Fibroblast of lung (primary cell): ENCODE results near the gene CHIT1. TPM values are rescaled to one million over a fixed set of nuclear protein-coding genes. Genes with fewer than 3 reads are reported as not detected.
A peak's percentile ranks its signal among the peaks of the same experiment; 100 is the strongest.

Experiments
- DNase-seq, 2 donors: peaks; one replicate each; pipeline versions ENCODE4 v3.0.0 to v3.0.0-alpha.2; 2010; ENCODE audit warnings: low read depth in 2 of 2
- H2AFZ ChIP-seq: 2 replicates; pipeline ENCODE4 v1.5.1; 2012; ENCODE audit warnings: low read length, control low read depth, inconsistent platforms
- H3K27ac ChIP-seq: 2 replicates; pipeline ENCODE4 v1.5.1; 2011; ENCODE audit warnings: low read length, control low read depth; ENCODE audit not compliant: insufficient read depth
- H3K27me3 ChIP-seq: 2 replicates; pipeline ENCODE4 v1.5.1; 2011; ENCODE audit warnings: mild to moderate bottlenecking, low read length; ENCODE audit not compliant: control insufficient read depth, insufficient read depth
- H3K36me3 ChIP-seq: 2 replicates; pipeline ENCODE4 v1.5.1; 2011; ENCODE audit warnings: low read length; ENCODE audit not compliant: control insufficient read depth, insufficient read depth
- H3K4me1 ChIP-seq: 2 replicates; pipeline ENCODE4 v1.5.1; 2011; ENCODE audit warnings: low read length; ENCODE audit not compliant: control insufficient read depth, insufficient read depth; ENCODE audit errors: extremely low read depth
- H3K4me2 ChIP-seq: 2 replicates; pipeline ENCODE4 v1.5.1; 2011; ENCODE audit warnings: low read length, control low read depth; ENCODE audit not compliant: insufficient read depth; ENCODE audit errors: extremely low read depth
- H3K4me3 ChIP-seq, 4 experiments: fragments of 200-600 bp in 1 of 4; sonication (generic) in 1 of 4; replicated peaks in 1 of 4; 2 replicates each; pipeline ENCODE4 v1.5.1; 2011 to 2016; ENCODE audit warnings: low read length in 4 of 4, low read depth in 3 of 4, mild to moderate bottlenecking in 3 of 4, control low read depth in 2 of 4, inconsistent platforms in 1 of 4, mixed read lengths in 1 of 4; ENCODE audit not compliant: insufficient read depth in 1 of 4; ENCODE audit errors: control extremely low read depth in 1 of 4
- H3K79me2 ChIP-seq: 2 replicates; pipeline ENCODE4 v1.5.1; 2012; ENCODE audit warnings: mild to moderate bottlenecking, low read length, inconsistent platforms; ENCODE audit not compliant: control insufficient read depth, insufficient read depth
- H3K9ac ChIP-seq: 2 replicates; pipeline ENCODE4 v1.5.1; 2011; ENCODE audit warnings: mild to moderate bottlenecking, low read length, control low read depth; ENCODE audit not compliant: insufficient read depth
- H3K9me3 ChIP-seq: 2 replicates; pipeline ENCODE4 v1.5.1; 2012; ENCODE audit warnings: low read depth, low read length; ENCODE audit not compliant: control insufficient read depth, insufficient read depth
- H4K20me1 ChIP-seq: 2 replicates; pipeline ENCODE4 v1.5.1; 2011; ENCODE audit warnings: low read length; ENCODE audit not compliant: control insufficient read depth, insufficient read depth; ENCODE audit errors: extremely low read depth
- CTCF ChIP-seq, 2 donors: IDR thresholded peaks in 1 of 2; conservative IDR thresholded peaks in 1 of 2; 1 replicate in 1 of 2; 2 replicates in 1 of 2; pipeline ENCODE4 v1.5.1; 2011 to 2012; ENCODE audit warnings: low read length in 2 of 2, control low read depth in 1 of 2, inconsistent platforms in 1 of 2, low read depth in 1 of 2, mild to moderate bottlenecking in 1 of 2
- EZH2 ChIP-seq: IDR thresholded peaks from 2 replicates; pipeline ENCODE4 v1.5.1; 2012; ENCODE audit warnings: low read length, control low read depth, mild to moderate bottlenecking; ENCODE audit errors: missing control alignments
- polyA plus RNA-seq, 2 donors: library from polyadenylated mRNA; depleted of rRNA in 1 of 2; stranded (reverse) in 1 of 2; unstranded in 1 of 2; fragments of >200 nt; gene quantifications; 2 replicates each; pipeline ENCODE4 v1.2.1, GENCODE V29; 2011 to 2012; ENCODE audit warnings: missing spikeins in 1 of 2
- total RNA-seq: library from RNA; depleted of rRNA; stranded (reverse); fragments of >200 nt; gene quantifications from 2 replicates; pipeline ENCODE4 v1.2.1, GENCODE V29; 2014

The CHIT1 gene
- total and polyA plus RNA-seq, 2 donors (not counting 1 experiment from before 2014, with no cell fraction given) = not detected

GRCh38 chr1:203190949-203191348 is 38.5 kb downstream of the CHIT1 start:
- Histone ChIP-seq H3K9me3 (no peaks in the 10 kb centered on the region), H3K27me3 (no peaks in the 10 kb centered on the region), H3K9ac (no peak overlapping the region), H2AFZ (no peak overlapping the region), H3K4me2 (no peak overlapping the region), H3K4me3 (no peak overlapping the region), H3K27ac (no peak overlapping the region), H4K20me1 (no peaks in the 10 kb centered on the region), H3K36me3 (no peaks in the 10 kb centered on the region), H3K4me1 (peaks cover under 1% of the 10 kb centered on the region), H3K79me2 (no peaks in the 10 kb centered on the region)
- DNase-seq = no peak
- TF ChIP-seq CTCF (conservative IDR thresholded peaks at IDR 0.05 in 1 of 2, IDR thresholded peaks at IDR 0.05 in 1 of 2; ENCODE audit: low read depth in 1 of 2, low read length in 2 of 2) = no peak
- TF ChIP-seq EZH2 = no peak

- TF ChIP-seq CTCF (conservative IDR thresholded peaks at IDR 0.05 in 1 of 2, IDR thresholded peaks at IDR 0.05 in 1 of 2; ENCODE audit: low read depth in 1 of 2, low read length in 2 of 2) = no peak
- no peak for TF ChIP-seq EZH2
- Histone ChIP-seq H2AFZ (no peak overlapping the region), H3K9ac (no peak overlapping the region), H3K27me3 (no peaks in the 10 kb centered on the region), H3K36me3 (no peaks in the 10 kb centered on the region), H3K4me3 (no peak overlapping the region), H3K4me1 (no peaks in the 10 kb centered on the region), H3K9me3 (no peaks in the 10 kb centered on the region), H3K4me2 (no peak overlapping the region), H3K27ac (no peak overlapping the region), H4K20me1 (no peaks in the 10 kb centered on the region), H3K79me2 (no peaks in the 10 kb centered on the region)
- peak in 1 of 2 donors; percentile 32 for DNase-seq
Measured at GRCh38 chr1:203189951-203190352, 39.5 kb downstream of the CHIT1 start.

GRCh38 chr1:203188686-203189232 is 40.7 kb downstream of the CHIT1 start:
- Histone ChIP-seq H3K79me2 (no peaks in the 10 kb centered on the region), H3K4me2 (no peak overlapping the region), H4K20me1 (no peaks in the 10 kb centered on the region), H3K9ac (no peak overlapping the region), H3K9me3 (no peaks in the 10 kb centered on the region), H3K4me3 (no peak overlapping the region), H3K27ac (no peak overlapping the region), H2AFZ (no peak overlapping the region), H3K27me3 (no peaks in the 10 kb centered on the region), H3K36me3 (no peaks in the 10 kb centered on the region), H3K4me1 (no peaks in the 10 kb centered on the region)
- TF ChIP-seq EZH2 = no peak
- no peak for TF ChIP-seq CTCF (conservative IDR thresholded peaks at IDR 0.05 in 1 of 2, IDR thresholded peaks at IDR 0.05 in 1 of 2; ENCODE audit: low read depth in 1 of 2, low read length in 2 of 2)
- no peak for DNase-seq
